ENCODE data around the gene SLCO3A1.

Gene SLCO3A1

GRCh38 chr15:92040350-92040749, 186.8 kb downstream of the SLCO3A1 start:
- DNase-seq (ENCODE audit: low read depth): no peak
- no peak overlapping the region for H3K4me3 ChIP-seq (ENCODE audit: low read depth, low read length)
- no peak for TF ChIP-seq CTCF (IDR thresholded peaks at IDR 0.05; ENCODE audit: low read depth, low read length, missing control alignments)

GRCh38 chr15:92041371-92041770, 187.9 kb downstream of the SLCO3A1 start:
- DNase-seq (ENCODE audit: low read depth): no peak
- no peak for TF ChIP-seq CTCF (IDR thresholded peaks at IDR 0.05; ENCODE audit: low read depth, low read length, missing control alignments)
- H3K4me3 ChIP-seq (ENCODE audit: low read depth, low read length): no peak overlapping the region

- no peak for TF ChIP-seq CTCF (IDR thresholded peaks at IDR 0.05; ENCODE audit: low read depth, low read length, missing control alignments)
- no peak for DNase-seq (ENCODE audit: low read depth)
- no peak overlapping the region for H3K4me3 ChIP-seq (ENCODE audit: low read depth, low read length)
Measured at GRCh38 chr15:92043283-92043682, 189.8 kb downstream of the SLCO3A1 start.

- H3K4me3 ChIP-seq (ENCODE audit: low read depth, low read length): no peak overlapping the region
- no peak for DNase-seq (ENCODE audit: low read depth)
- TF ChIP-seq CTCF (IDR thresholded peaks at IDR 0.05; ENCODE audit: low read depth, low read length, missing control alignments): no peak
Measured at GRCh38 chr15:92044203-92044909, 190.8 kb downstream of the SLCO3A1 start.

GRCh38 chr15:92047900-92048299, 194.4 kb downstream of the SLCO3A1 start:
- DNase-seq (ENCODE audit: low read depth): no peak

GRCh38 chr15:92048739-92049138, 195.2 kb downstream of the SLCO3A1 start:
- no peak for TF ChIP-seq CTCF (IDR thresholded peaks at IDR 0.05; ENCODE audit: low read depth, low read length, missing control alignments)
- H3K4me3 ChIP-seq (ENCODE audit: low read depth, low read length): no peak overlapping the region
- DNase-seq (ENCODE audit: low read depth): no peak

More at GRCh38 chr15:92047900-92048299, 194.4 kb downstream of the SLCO3A1 start:
- H3K4me3 ChIP-seq (ENCODE audit: low read depth, low read length): no peak overlapping the region
- no peak for TF ChIP-seq CTCF (IDR thresholded peaks at IDR 0.05; ENCODE audit: low read depth, low read length, missing control alignments)
